Stomach (tissue), 4 donors: ENCODE data around the gene PLA2G3.

Experiments
- CTCF ChIP-seq, 7 experiments: fragments of 450-650 bp in 4 of 7; fragments of 200-600 bp in 3 of 7; sonication (generic) in 3 of 7; IDR thresholded peaks; one replicate each; pipeline ENCODE4 v1.5.1; 2016 to 2019; ENCODE audit warnings: antibody characterized with exemption in 7 of 7, control low read depth in 2 of 7, mild to moderate bottlenecking in 1 of 7
- POLR2A ChIP-seq, 4 donors: fragments of 450-650 bp; IDR thresholded peaks; one replicate each; pipeline ENCODE4 v1.6.1; 2016; ENCODE audit warnings: antibody characterized with exemption in 4 of 4, control low read depth in 2 of 4, mild to moderate bottlenecking in 1 of 4, moderate library complexity in 1 of 4
- POLR2AphosphoS5 ChIP-seq, 3 donors: sonication (generic); formaldehyde crosslinking; IDR thresholded peaks; one replicate each; pipeline ENCODE4 v1.6.1; 2016; ENCODE audit warnings: antibody characterized with exemption in 3 of 3

DNA sequence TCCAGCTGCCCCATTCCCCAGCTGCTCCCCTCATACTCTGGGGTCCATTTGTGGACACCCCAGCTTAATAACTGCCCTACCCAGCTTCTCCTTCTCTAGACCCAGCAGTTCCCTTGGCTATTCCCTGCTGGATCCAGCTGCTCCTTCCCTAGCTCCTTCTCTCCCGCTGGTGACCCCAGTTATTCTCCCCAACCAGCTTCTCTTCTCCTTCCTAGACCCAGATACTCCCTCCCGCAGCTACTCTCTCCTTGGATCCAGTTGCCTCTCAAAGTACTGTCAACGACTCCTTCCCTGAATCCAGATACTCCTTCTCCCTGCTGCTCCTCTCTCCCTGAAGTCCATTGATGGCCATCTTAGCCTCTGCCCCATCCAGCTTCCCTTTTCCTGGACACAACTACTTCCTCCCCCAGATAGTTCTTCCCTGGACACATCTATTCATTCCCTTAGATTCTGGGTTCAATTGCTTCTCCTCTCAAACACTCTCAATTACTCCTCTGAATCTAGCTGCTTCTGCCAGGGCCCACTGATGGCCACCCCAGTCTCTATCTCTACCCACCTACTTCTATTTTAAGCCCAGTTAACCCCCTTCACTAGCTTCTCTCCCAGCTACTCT is 44.6 kb downstream of the PLA2G3 start:
- TF ChIP-seq CTCF (IDR thresholded peaks at IDR 0.05) (no peak), POLR2AphosphoS5 (IDR thresholded peaks at IDR 0.05) (no peak), POLR2A (IDR thresholded peaks at IDR 0.05) (no peak)
